Panc1 (cell line): ENCODE results near the gene ROR1. TPM values are rescaled to one million over a fixed set of nuclear protein-coding genes. Genes with fewer than 3 reads are reported as not detected.

Source experiments
- ATAC-seq: fragments of 200-7000 bp; cut with Tn5 transposase; 2 replicates; pipeline ENCODE4 v1.9.1; 2020; ENCODE audit warnings: mild to moderate bottlenecking, moderate library complexity
- BruUV-seq: library from RNA; stranded (reverse); fragments of 400-500 nt; replicated peaks from 2 replicates; lab custom pipeline; 2021; lab: Mats Ljungman, UMichigan
- CTCF ChIA-PET: fragments of 300-600 bp; sonication (Branson Sonifier 250); formaldehyde crosslinking; loops from one replicate; lab custom pipeline; 2022; ENCODE audit warnings: antibody characterized with exemption; lab: Charles Lee
- POLR2A ChIA-PET: fragments of 300-600 bp; sonication (Branson Sonifier 250); formaldehyde crosslinking; loops from one replicate; lab custom pipeline; 2022; ENCODE audit warnings: antibody characterized with exemption; lab: Charles Lee
- DNase-seq: peaks from one replicate; pipeline ENCODE4 v3.0.0-alpha.2; 2010; ENCODE audit warnings: low read depth, low spot score
- H3K27ac ChIP-seq: 2 replicates; pipeline ENCODE4 v1.5.1; 2011; ENCODE audit warnings: mild to moderate bottlenecking, low read length, inconsistent platforms
- H3K27me3 ChIP-seq: fragments of 200-500 bp; sonication (Bioruptor generic); 2 replicates; pipeline ENCODE4 v1.6.0; 2014; ENCODE audit warnings: low read length, inconsistent platforms; ENCODE audit not compliant: control insufficient read depth, insufficient read depth
- H3K36me3 ChIP-seq: fragments of 200-500 bp; sonication (Bioruptor generic); 2 replicates; pipeline ENCODE4 v1.5.1; 2014; ENCODE audit warnings: inconsistent platforms, mild to moderate bottlenecking, low read length, moderate library complexity; ENCODE audit not compliant: control insufficient read depth, insufficient read depth
- H3K4me1 ChIP-seq: 2 replicates; pipeline ENCODE4 v1.5.1; 2011; ENCODE audit warnings: inconsistent platforms, mild to moderate bottlenecking, low read length, moderate library complexity; ENCODE audit not compliant: control insufficient read depth, insufficient read depth
- H3K4me3 ChIP-seq, 2 experiments: 2 replicates each; pipeline ENCODE4 v1.5.1; 2011 to 2012; ENCODE audit warnings: low read depth in 2 of 2, low read length in 2 of 2, mild to moderate bottlenecking in 2 of 2, inconsistent platforms in 1 of 2, moderate library complexity in 1 of 2
- H3K9me3 ChIP-seq: fragments of 200-500 bp; sonication (Bioruptor generic); 2 replicates; pipeline ENCODE4 v1.5.1; 2014; ENCODE audit warnings: low read depth, mild to moderate bottlenecking, inconsistent platforms, low read length, moderate library complexity; ENCODE audit not compliant: control insufficient read depth, insufficient read depth
- POLR2AphosphoS5 ChIP-seq: IDR thresholded peaks from 2 replicates; pipeline ENCODE4 v1.6.1; 2012; ENCODE audit warnings: mild to moderate bottlenecking, low read depth, low read length, moderate library complexity
- SIN3A ChIP-seq: IDR thresholded peaks from 2 replicates; pipeline ENCODE4 v1.6.1; 2012; ENCODE audit warnings: low read depth, mild to moderate bottlenecking, low read length, moderate library complexity, borderline replicate concordance; ENCODE audit not compliant: insufficient read depth
- TCF7L2 ChIP-seq: IDR thresholded peaks from 2 replicates; pipeline ENCODE4 v1.6.1; 2011; ENCODE audit warnings: mild to moderate bottlenecking, low read depth, low read length, inconsistent platforms
- in situ Hi-C: cut with HindIII; loops from 2 replicates; pipeline ENCODE4 v1.10.0; 2016; ENCODE audit warnings: low sequenced_read_pairs, low pct_unique_long_range_greater_than_20kb
- intact Hi-C: fragments of 100-400 bp; cut with micrococcal nuclease; formaldehyde crosslinking; loops from one replicate; pipeline ENCODE4 v1.10.0; 2022; ENCODE audit not compliant: unreplicated experiment
- total RNA-seq: library from RNA; stranded (reverse); gene quantifications from one replicate; pipeline ENCODE4 v1.2.1, GENCODE V29; 2021; ENCODE audit not compliant: unreplicated experiment
- TF ChIP-seq, protein P1 (sequence below), 2 experiments: IDR thresholded peaks; 2 replicates each; pipeline ENCODE4 v1.6.1; 2011 to 2012; ENCODE audit warnings: low read depth in 2 of 2, control low read depth in 1 of 2, low read length in 1 of 2, mild to moderate bottlenecking in 1 of 2, moderate library complexity in 1 of 2; ENCODE audit not compliant: insufficient read depth in 1 of 2
- TF ChIP-seq, protein P2 (sequence below): fragments of 450-650 bp; IDR thresholded peaks from 2 replicates; pipeline ENCODE4 v1.5.1; 2017; ENCODE audit warnings: mild to moderate bottlenecking

The ROR1 gene
- total RNA-seq, 1 experiment from 2014 or later, result 19.3 TPM

DNA sequence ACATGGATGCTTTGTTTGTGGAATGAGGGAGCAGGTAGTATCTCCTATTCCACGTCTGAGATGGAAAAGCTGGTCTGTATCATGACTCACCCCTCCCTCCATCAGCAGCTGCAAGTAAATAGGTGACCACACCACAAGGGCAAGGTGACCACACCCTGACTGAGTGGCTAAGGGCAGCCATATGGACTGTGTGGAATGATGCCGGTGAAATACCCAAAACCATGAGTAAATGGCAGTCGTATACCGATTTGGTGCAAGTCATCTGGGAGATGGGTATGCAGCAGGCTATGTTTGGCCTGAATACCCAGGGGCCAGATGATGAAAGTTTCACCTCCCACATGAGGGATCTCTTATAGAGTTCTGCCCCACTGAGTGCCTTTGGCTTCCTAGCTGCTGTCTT, 413.8 kb downstream of the ROR1 start:
- intact Hi-C loops (no loop called here), in situ Hi-C loops (no loop called here)
- Histone ChIP-seq H3K27me3 (no peaks in the 10 kb centered on the region), H3K9me3 (no peaks in the 10 kb centered on the region), H3K36me3 (no peaks in the 10 kb centered on the region), H3K27ac (no peak overlapping the region), H3K4me1 (no peaks in the 10 kb centered on the region), H3K4me3 (no peak overlapping the region)
- DNase-seq, result no peak
- ChIA-PET CTCF (no interaction called here), POLR2A (no interaction called here)
- TF ChIP-seq, protein P1, sequence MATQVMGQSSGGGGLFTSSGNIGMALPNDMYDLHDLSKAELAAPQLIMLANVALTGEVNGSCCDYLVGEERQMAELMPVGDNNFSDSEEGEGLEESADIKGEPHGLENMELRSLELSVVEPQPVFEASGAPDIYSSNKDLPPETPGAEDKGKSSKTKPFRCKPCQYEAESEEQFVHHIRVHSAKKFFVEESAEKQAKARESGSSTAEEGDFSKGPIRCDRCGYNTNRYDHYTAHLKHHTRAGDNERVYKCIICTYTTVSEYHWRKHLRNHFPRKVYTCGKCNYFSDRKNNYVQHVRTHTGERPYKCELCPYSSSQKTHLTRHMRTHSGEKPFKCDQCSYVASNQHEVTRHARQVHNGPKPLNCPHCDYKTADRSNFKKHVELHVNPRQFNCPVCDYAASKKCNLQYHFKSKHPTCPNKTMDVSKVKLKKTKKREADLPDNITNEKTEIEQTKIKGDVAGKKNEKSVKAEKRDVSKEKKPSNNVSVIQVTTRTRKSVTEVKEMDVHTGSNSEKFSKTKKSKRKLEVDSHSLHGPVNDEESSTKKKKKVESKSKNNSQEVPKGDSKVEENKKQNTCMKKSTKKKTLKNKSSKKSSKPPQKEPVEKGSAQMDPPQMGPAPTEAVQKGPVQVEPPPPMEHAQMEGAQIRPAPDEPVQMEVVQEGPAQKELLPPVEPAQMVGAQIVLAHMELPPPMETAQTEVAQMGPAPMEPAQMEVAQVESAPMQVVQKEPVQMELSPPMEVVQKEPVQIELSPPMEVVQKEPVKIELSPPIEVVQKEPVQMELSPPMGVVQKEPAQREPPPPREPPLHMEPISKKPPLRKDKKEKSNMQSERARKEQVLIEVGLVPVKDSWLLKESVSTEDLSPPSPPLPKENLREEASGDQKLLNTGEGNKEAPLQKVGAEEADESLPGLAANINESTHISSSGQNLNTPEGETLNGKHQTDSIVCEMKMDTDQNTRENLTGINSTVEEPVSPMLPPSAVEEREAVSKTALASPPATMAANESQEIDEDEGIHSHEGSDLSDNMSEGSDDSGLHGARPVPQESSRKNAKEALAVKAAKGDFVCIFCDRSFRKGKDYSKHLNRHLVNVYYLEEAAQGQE (IDR thresholded peaks at IDR 0.05; ENCODE audit: insufficient read depth in 1 of 2, low read depth in 2 of 2, low read length in 1 of 2), result no peak
- TF ChIP-seq POLR2AphosphoS5, result no peak
- TF ChIP-seq, protein P2, sequence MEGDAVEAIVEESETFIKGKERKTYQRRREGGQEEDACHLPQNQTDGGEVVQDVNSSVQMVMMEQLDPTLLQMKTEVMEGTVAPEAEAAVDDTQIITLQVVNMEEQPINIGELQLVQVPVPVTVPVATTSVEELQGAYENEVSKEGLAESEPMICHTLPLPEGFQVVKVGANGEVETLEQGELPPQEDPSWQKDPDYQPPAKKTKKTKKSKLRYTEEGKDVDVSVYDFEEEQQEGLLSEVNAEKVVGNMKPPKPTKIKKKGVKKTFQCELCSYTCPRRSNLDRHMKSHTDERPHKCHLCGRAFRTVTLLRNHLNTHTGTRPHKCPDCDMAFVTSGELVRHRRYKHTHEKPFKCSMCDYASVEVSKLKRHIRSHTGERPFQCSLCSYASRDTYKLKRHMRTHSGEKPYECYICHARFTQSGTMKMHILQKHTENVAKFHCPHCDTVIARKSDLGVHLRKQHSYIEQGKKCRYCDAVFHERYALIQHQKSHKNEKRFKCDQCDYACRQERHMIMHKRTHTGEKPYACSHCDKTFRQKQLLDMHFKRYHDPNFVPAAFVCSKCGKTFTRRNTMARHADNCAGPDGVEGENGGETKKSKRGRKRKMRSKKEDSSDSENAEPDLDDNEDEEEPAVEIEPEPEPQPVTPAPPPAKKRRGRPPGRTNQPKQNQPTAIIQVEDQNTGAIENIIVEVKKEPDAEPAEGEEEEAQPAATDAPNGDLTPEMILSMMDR, result no peak
- TF ChIP-seq SIN3A, result no peak
- TF ChIP-seq TCF7L2, result no peak
- BruUV-seq, result no TSS peak
- no peak for ATAC-seq

DNA sequence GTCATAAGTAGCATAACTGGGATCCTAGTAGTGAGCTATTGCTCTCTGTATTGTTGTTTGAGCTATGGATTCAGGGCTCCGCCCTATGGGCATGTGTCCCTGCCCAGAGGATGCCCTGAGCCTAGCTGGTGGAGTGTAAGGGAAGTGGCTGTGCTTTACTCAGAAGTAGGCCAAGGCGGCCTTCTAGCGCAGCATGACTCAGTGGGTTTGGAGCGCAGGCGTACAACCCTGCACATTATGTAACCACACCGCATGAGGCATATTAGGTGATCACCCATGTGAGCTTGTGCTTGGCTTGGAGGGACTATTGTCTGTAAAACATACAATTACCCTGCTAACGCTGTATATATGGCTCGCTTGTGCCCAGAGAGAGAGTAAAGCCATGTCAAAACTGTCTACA, 418.5 kb downstream of the ROR1 start:
- Histone ChIP-seq H3K9me3 (no peaks in the 10 kb centered on the region), H3K27me3 (no peaks in the 10 kb centered on the region), H3K36me3 (no peaks in the 10 kb centered on the region), H3K4me1 (no peaks in the 10 kb centered on the region), H3K27ac (no peak overlapping the region), H3K4me3 (no peak overlapping the region)
- CTCF ChIA-PET, result no interaction called here
- DNase-seq (no peak), ATAC-seq (no peak)
- POLR2A ChIA-PET, result no interaction called here
- intact Hi-C loops (no loop called here), in situ Hi-C loops (no loop called here)
- TF ChIP-seq SIN3A, result no peak
- TF ChIP-seq, protein P1 (IDR thresholded peaks at IDR 0.05; ENCODE audit: insufficient read depth in 1 of 2, low read depth in 2 of 2, low read length in 1 of 2), result no peak
- no peak for TF ChIP-seq TCF7L2
- no peak for TF ChIP-seq POLR2AphosphoS5
- TF ChIP-seq, protein P2, result no peak
- no TSS peak for BruUV-seq
